Measurements from ENCODE around the gene RHOJ.

The RHOJ gene

GRCh38 chr14:63223596-63223995 lies 19.4 kb downstream of the RHOJ start:
- Mint-ChIP-seq H3K4me1 (no peaks in the 10 kb centered on the region), H3K9me3 (no peaks in the 10 kb centered on the region), H3K4me3 (no peak overlapping the region), H3K27me3 (no peaks in the 10 kb centered on the region), H3K27ac (no peak overlapping the region), H3K36me3 (no peaks in the 10 kb centered on the region)
- no peak for DNase-seq
- CTCF ChIA-PET, result no interaction called here

GRCh38 chr14:63224196-63224595 lies 20.0 kb downstream of the RHOJ start:
- CTCF ChIA-PET, result no interaction called here
- Mint-ChIP-seq H3K4me3 (no peak overlapping the region), H3K27ac (no peak overlapping the region), H3K27me3 (no peaks in the 10 kb centered on the region), H3K4me1 (no peaks in the 10 kb centered on the region), H3K36me3 (no peaks in the 10 kb centered on the region), H3K9me3 (no peaks in the 10 kb centered on the region)
- no peak for DNase-seq

GRCh38 chr14:63228217-63228616 lies 24.0 kb downstream of the RHOJ start:
- no peak overlapping the region for H3K27ac Mint-ChIP-seq
- no peak overlapping the region for H3K4me3 Mint-ChIP-seq
- no peaks in the 10 kb centered on the region for H3K27me3 Mint-ChIP-seq
- no peaks in the 10 kb centered on the region for H3K4me1 Mint-ChIP-seq
- no peak for DNase-seq
- no peaks in the 10 kb centered on the region for H3K36me3 Mint-ChIP-seq
- H3K9me3 Mint-ChIP-seq, result no peaks in the 10 kb centered on the region
- CTCF ChIA-PET, result no interaction called here

DNA sequence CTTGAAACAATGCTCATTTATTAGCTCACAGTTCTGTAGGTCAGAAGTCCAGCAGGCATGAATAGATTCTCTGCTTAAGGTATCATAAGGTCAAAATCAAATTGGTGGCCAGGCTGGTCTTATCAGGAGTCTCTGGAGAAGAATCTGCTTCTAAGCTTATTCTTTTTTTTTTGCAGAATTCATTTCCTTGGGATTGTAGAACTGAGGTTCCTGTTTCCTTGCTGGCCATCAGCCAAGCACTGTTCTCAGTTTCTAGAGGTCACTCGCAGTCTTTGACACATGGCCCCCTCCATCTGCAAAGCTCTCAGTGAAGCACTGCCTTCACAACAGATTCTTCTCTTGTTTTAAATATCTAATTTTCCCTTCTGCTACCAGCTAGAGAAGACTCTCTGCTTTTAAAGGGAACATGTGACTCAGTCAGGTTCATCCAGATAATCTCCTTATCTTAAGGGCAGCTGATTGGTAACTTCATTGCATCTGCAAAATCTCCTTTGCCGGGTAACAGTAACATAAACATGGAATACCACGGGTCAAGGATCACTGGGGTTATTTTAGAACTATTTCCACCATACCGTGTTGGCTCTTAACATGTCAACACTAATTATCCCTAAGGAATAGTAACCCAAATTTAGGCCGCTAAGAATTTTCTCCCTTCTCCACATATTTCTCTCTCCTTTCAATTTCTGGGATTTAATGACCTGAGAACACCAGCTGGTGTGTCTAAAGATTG lies 25.3 kb downstream of the RHOJ start:
- H3K27ac Mint-ChIP-seq, result no peak overlapping the region
- CTCF ChIA-PET, result no interaction called here
- H3K9me3 Mint-ChIP-seq, result no peaks in the 10 kb centered on the region
- H3K36me3 Mint-ChIP-seq, result no peaks in the 10 kb centered on the region
- H3K4me1 Mint-ChIP-seq, result no peaks in the 10 kb centered on the region
- no peak overlapping the region for H3K4me3 Mint-ChIP-seq
- peaks cover 3% of the 10 kb centered on the region for H3K27me3 Mint-ChIP-seq
- no peak for DNase-seq

GRCh38 chr14:63231766-63232165 lies 27.5 kb downstream of the RHOJ start:
- peaks cover 3% of the 10 kb centered on the region for H3K27me3 Mint-ChIP-seq
- CTCF ChIA-PET, result no interaction called here
- no peak overlapping the region for H3K27ac Mint-ChIP-seq
- H3K36me3 Mint-ChIP-seq, result no peaks in the 10 kb centered on the region
- H3K4me1 Mint-ChIP-seq, result no peaks in the 10 kb centered on the region
- H3K4me3 Mint-ChIP-seq, result no peak overlapping the region
- no peaks in the 10 kb centered on the region for H3K9me3 Mint-ChIP-seq
- no peak for DNase-seq

DNA sequence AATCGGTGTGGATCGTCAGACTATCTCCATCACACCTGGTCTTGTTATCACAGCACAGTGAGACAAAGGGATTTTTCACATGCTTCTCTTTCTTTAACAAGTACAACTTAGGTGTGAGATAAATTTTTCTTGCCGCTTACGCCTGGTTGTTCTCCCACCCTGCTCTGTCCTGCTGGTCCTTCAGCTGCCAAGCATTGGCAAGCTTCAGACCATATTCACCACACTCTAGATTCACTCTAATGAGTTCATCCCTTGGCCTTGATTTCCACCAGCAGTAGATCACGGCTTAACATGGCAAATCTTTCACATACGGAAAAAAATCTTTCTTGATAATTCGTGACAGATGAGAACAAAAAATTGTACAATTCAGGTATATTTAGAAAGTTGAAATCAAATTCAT lies 33.5 kb downstream of the RHOJ start:
- no peaks in the 10 kb centered on the region for H3K4me1 Mint-ChIP-seq

GRCh38 chr14:63240221-63240620 lies 36.0 kb downstream of the RHOJ start:
- no peak for DNase-seq
- H3K4me1 Mint-ChIP-seq, result no peaks in the 10 kb centered on the region
- H3K27me3 Mint-ChIP-seq, result no peaks in the 10 kb centered on the region
- H3K27ac Mint-ChIP-seq, result no peak overlapping the region
- H3K9me3 Mint-ChIP-seq, result no peaks in the 10 kb centered on the region
- CTCF ChIA-PET, result no interaction called here
- H3K36me3 Mint-ChIP-seq, result no peaks in the 10 kb centered on the region
- H3K4me3 Mint-ChIP-seq, result no peak overlapping the region

More for the DNA sequence above, 33.5 kb downstream of the RHOJ start:
- H3K27ac Mint-ChIP-seq, result no peak overlapping the region
- no peaks in the 10 kb centered on the region for H3K36me3 Mint-ChIP-seq
- peaks cover 3% of the 10 kb centered on the region for H3K27me3 Mint-ChIP-seq
- no peak for DNase-seq
- no peak overlapping the region for H3K4me3 Mint-ChIP-seq
- CTCF ChIA-PET, result interaction anchor here (1.0 kb wide), 1 partner anchor 72 kb away, joined by 3 read pairs; no protein-coding TSS in a partner anchor
- H3K9me3 Mint-ChIP-seq, result no peaks in the 10 kb centered on the region

DNA sequence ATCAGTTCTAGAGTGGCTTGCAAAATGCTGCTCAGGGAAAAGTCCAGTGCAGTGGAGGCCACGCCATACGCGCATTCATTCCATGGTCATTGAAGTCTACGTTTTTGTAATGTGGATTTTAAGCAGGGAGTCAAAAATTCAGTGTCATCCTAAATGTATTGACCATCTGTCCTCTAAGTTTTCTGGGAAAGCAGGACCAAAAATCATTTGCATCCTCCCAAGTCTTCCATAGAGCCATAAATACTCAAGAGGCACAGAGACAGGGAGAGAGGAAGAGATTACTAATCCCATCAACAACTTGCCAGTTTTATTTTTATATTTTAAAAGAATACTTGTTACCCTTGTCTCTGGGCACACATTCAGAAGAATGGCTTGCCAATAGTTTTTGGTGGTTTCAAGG lies 36.9 kb downstream of the RHOJ start:
- H3K9me3 Mint-ChIP-seq, result no peaks in the 10 kb centered on the region
- H3K4me1 Mint-ChIP-seq, result no peaks in the 10 kb centered on the region
- H3K36me3 Mint-ChIP-seq, result no peaks in the 10 kb centered on the region
- no peak overlapping the region for H3K27ac Mint-ChIP-seq
- H3K27me3 Mint-ChIP-seq, result no peaks in the 10 kb centered on the region
- no peak overlapping the region for H3K4me3 Mint-ChIP-seq
- CTCF ChIA-PET, result no interaction called here
- DNase-seq, result no peak

- Mint-ChIP-seq H3K4me3 (no peak overlapping the region), H3K36me3 (no peaks in the 10 kb centered on the region), H3K27ac (no peak overlapping the region), H3K4me1 (no peaks in the 10 kb centered on the region), H3K9me3 (no peaks in the 10 kb centered on the region), H3K27me3 (peaks cover 4% of the 10 kb centered on the region)
- no peak for DNase-seq
- CTCF ChIA-PET, result no interaction called here
These were observed 39.4 kb downstream of the RHOJ start for GRCh38 chr14:63243646-63244045.

DNA sequence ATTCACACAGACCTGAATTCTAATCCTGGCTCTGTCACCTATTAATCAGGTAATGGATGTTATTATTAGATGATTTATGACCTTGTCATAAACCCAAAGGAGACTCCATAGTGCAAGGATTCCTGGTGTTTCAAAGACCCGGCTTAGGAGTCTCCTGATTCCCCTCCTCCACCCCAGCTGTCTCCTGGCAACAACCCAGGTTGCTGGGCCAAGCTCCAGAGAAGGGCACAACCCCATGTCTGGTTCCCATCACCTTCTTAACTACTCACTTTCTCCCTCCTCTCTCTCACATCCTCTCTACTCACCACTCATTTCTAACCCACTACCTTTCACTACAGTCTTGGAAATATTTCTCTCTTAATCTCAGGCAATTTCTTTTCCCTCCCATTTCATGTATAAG lies 41.6 kb downstream of the RHOJ start:
- Mint-ChIP-seq H3K27me3 (peaks cover 7% of the 10 kb centered on the region), H3K9me3 (no peaks in the 10 kb centered on the region), H3K4me1 (no peaks in the 10 kb centered on the region), H3K27ac (no peak overlapping the region), H3K4me3 (no peak overlapping the region), H3K36me3 (no peaks in the 10 kb centered on the region)
- CTCF ChIA-PET, result no interaction called here
- no peak for DNase-seq

DNA sequence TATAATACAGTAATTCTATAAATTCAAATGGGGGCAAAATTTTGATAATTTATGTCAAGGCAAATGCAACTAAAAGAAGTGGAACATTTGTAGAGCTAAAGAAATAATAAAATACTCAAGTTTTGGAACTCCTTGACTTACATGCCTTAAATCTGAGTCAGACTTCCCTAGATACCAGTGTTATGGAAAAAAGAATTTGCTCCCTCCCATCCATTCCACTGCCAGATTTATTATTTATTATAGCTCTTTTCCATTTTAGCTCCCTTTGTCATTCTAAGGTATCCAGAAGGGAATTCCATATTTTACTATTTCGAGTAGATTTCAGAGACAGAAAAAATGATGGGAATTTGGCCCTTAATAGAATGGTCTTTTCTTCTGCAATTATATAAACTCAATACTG lies 44.0 kb downstream of the RHOJ start:
- peaks cover 7% of the 10 kb centered on the region for H3K27me3 Mint-ChIP-seq
- no peaks in the 10 kb centered on the region for H3K9me3 Mint-ChIP-seq
- no peaks in the 10 kb centered on the region for H3K4me1 Mint-ChIP-seq
- no peaks in the 10 kb centered on the region for H3K36me3 Mint-ChIP-seq
- CTCF ChIA-PET, result no interaction called here
- no peak for DNase-seq
- H3K27ac Mint-ChIP-seq, result no peak overlapping the region
- no peak overlapping the region for H3K4me3 Mint-ChIP-seq

DNA sequence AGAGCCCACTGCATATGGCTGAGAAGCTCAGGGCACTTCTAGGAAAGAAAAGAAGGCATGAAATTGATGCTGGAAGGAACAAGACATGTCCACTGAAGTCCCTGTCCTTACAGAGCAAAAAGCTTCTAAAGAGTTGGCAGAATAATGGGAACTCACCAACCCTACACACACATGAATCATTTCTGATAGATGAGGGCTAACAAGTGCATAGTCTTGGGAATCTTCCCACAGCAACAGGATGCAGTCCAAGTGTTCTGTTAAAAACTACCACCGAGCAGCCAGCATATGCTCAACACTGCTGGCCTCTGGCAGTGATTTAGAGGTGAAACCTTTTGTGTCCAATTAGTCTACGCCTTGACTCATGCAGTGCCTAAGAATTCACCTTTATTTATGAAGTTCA lies 44.8 kb downstream of the RHOJ start:
- no peak overlapping the region for H3K4me3 Mint-ChIP-seq
- CTCF ChIA-PET, result no interaction called here
- no peaks in the 10 kb centered on the region for H3K9me3 Mint-ChIP-seq
- H3K27ac Mint-ChIP-seq, result no peak overlapping the region
- no peaks in the 10 kb centered on the region for H3K4me1 Mint-ChIP-seq
- no peaks in the 10 kb centered on the region for H3K36me3 Mint-ChIP-seq
- peaks cover 7% of the 10 kb centered on the region for H3K27me3 Mint-ChIP-seq
- no peak for DNase-seq

DNA sequence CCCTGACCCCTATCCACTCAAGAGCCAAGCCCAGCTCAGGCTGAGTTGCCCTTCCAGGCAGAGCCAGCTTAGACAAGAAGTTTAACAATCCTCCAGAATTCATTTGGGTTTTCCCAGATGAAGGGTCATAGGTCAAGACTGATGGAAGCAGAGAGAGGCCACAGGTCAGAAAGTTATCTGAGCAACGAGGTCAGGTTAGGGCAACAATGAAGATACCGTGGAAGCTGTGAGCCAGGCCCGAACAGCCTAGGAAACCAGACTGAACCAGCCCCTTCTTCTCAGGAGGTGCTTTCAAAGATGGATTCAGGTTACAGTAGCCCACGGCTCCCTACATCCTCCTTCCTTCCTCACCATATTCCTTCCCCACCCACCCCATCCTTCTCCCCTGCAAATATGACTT lies 53.1 kb downstream of the RHOJ start:
- Mint-ChIP-seq H3K9me3 (no peaks in the 10 kb centered on the region), H3K36me3 (no peaks in the 10 kb centered on the region), H3K27ac (no peak overlapping the region), H3K27me3 (peaks cover 4% of the 10 kb centered on the region), H3K4me1 (no peaks in the 10 kb centered on the region), H3K4me3 (no peak overlapping the region)
- CTCF ChIA-PET, result no interaction called here
- DNase-seq, result no peak

DNA sequence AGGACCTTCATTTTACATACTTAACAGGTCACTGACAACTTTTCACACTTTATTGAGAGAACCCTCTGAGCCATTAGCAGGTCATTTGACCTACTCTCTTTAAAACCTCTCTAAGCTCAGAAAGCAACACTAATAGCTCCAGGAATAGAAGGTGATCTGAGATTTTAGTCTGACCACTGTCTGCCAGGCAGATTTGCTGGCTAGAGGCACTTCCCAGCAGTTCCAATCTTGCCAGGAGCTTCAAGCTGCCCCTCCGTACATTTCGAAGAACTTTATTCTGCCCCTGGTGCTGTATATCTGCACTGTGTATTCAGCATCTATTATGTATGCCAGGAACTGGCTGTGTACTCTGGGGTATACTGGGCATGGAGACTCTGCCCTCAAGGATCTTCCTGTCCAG lies 58.2 kb downstream of the RHOJ start:
- Mint-ChIP-seq H3K27ac (no peak overlapping the region), H3K9me3 (no peaks in the 10 kb centered on the region), H3K4me1 (no peaks in the 10 kb centered on the region), H3K4me3 (no peak overlapping the region), H3K36me3 (no peaks in the 10 kb centered on the region), H3K27me3 (peaks cover 4% of the 10 kb centered on the region)
- CTCF ChIA-PET, result no interaction called here
- no peak for DNase-seq

- H3K27me3 Mint-ChIP-seq, result no peaks in the 10 kb centered on the region
- H3K9me3 Mint-ChIP-seq, result no peaks in the 10 kb centered on the region
- H3K36me3 Mint-ChIP-seq, result no peaks in the 10 kb centered on the region
- no peak overlapping the region for H3K27ac Mint-ChIP-seq
- no peak overlapping the region for H3K4me3 Mint-ChIP-seq
- no peak for DNase-seq
- no peaks in the 10 kb centered on the region for H3K4me1 Mint-ChIP-seq
- CTCF ChIA-PET, result no interaction called here
These were observed 61.9 kb downstream of the RHOJ start for GRCh38 chr14:63266106-63266505.

DNA sequence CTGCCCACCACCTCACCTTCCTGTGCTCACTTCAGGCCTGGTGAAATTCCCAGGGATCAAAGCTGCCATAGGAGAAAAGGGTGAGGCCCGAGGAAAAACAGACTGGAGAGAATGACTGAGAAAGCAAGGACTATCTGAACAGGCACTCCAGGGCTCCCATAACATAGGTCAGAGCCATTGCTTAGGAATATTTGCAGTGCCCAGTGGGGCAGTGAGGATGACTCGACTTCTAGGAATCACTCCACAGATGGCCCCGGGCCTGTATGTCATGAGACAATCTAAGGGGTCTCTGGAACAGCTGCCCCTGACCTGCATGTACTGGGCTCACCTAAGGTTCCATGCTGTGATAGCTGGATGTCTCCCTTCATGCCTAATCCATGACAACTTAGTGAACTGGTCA lies 62.9 kb downstream of the RHOJ start:
- CTCF ChIA-PET, result no interaction called here
- no peaks in the 10 kb centered on the region for H3K4me1 Mint-ChIP-seq
- H3K27me3 Mint-ChIP-seq, result peaks cover 3% of the 10 kb centered on the region
- H3K9me3 Mint-ChIP-seq, result no peaks in the 10 kb centered on the region
- H3K27ac Mint-ChIP-seq, result no peak overlapping the region
- H3K36me3 Mint-ChIP-seq, result no peaks in the 10 kb centered on the region
- no peak overlapping the region for H3K4me3 Mint-ChIP-seq
- DNase-seq, result no peak
